B cell (primary cell): ENCODE measurements around the gene TBC1D4. TPM values are rescaled to one million over a fixed set of nuclear protein-coding genes. Genes with fewer than 3 reads are reported as not detected.

Source experiments
- ATAC-seq: fragments of 200-7000 bp; cut with Tn5 transposase; one replicate; pipeline ENCODE4 v1.10.0; 2021; ENCODE audit warnings: low read depth, mild to moderate bottlenecking, moderate number of reproducible peaks, moderate library complexity
- CTCF ChIA-PET: fragments of 350-600 bp; sonication (Branson Sonifier 250); formaldehyde crosslinking; loops from one replicate; lab custom pipeline; 2021; ENCODE audit warnings: antibody characterized with exemption, inconsistent platforms; lab: Charles Lee
- POLR2A ChIA-PET: fragments of 350-600 bp; sonication (Branson Sonifier 250); formaldehyde crosslinking; loops from one replicate; lab custom pipeline; 2021; ENCODE audit warnings: antibody characterized with exemption; lab: Charles Lee
- DNase-seq: peaks from one replicate; pipeline ENCODE4 v3.0.0; 2013
- H2AFZ ChIP-seq: 2 replicates; pipeline ENCODE4 v1.6.1; 2012; ENCODE audit warnings: mild to moderate bottlenecking, low read depth, low read length; ENCODE audit not compliant: insufficient read depth, poor library complexity, severe bottlenecking
- H3K27ac ChIP-seq, 2 donors: 1 replicate in 1 of 2; 2 replicates in 1 of 2; pipeline ENCODE4 v1.5.1; 2012 to 2013; ENCODE audit warnings: low read length in 2 of 2, mild to moderate bottlenecking in 2 of 2, moderate library complexity in 1 of 2
- H3K27me3 ChIP-seq, 4 experiments: fragments of 200-600 bp in 1 of 4; sonication (generic) in 1 of 4; replicated peaks in 1 of 4; 1 replicate in 2 of 4; 2 replicates in 2 of 4; pipeline versions ENCODE4 v1.6.1 to v1.7.0; 2013 to 2016; ENCODE audit warnings: low read length in 3 of 4, mild to moderate bottlenecking in 2 of 4, mixed read lengths in 1 of 4, moderate library complexity in 1 of 4; ENCODE audit not compliant: insufficient read depth in 4 of 4, control insufficient read depth in 3 of 4; ENCODE audit errors: control extremely low read depth in 1 of 4
- H3K36me3 ChIP-seq, 2 experiments: replicated peaks in 1 of 2; 1 replicate in 1 of 2; 2 replicates in 1 of 2; pipeline versions ENCODE4 v1.6.1 to v1.7.1; 2013; ENCODE audit warnings: low read length in 1 of 2; ENCODE audit not compliant: insufficient read depth in 2 of 2, control insufficient read depth in 1 of 2; ENCODE audit errors: control extremely low read depth in 1 of 2, extremely low read depth in 1 of 2
- H3K4me1 ChIP-seq, 2 donors: fragments of 200-600 bp in 1 of 2; sonication (generic) in 1 of 2; 1 replicate in 1 of 2; 2 replicates in 1 of 2; pipeline versions ENCODE4 v1.5.1 to v1.6.1; 2013 to 2017; ENCODE audit warnings: low read length in 2 of 2; ENCODE audit not compliant: control insufficient read depth in 2 of 2, insufficient read depth in 2 of 2
- H3K4me2 ChIP-seq: replicated peaks from 2 replicates; pipeline ENCODE3; 2012; ENCODE audit warnings: mild to moderate bottlenecking, low read depth, low read length; ENCODE audit not compliant: poor library complexity, severe bottlenecking
- H3K4me3 ChIP-seq, 5 experiments: fragments of 200-600 bp in 1 of 5; sonication (generic) in 1 of 5; 1 replicate in 3 of 5; 2 replicates in 2 of 5; pipeline versions ENCODE4 v1.5.1 to v1.7.0; 2011 to 2016; ENCODE audit warnings: low read length in 4 of 5, mild to moderate bottlenecking in 4 of 5, low read depth in 2 of 5, control low read depth in 1 of 5, moderate library complexity in 1 of 5; ENCODE audit not compliant: insufficient read depth in 1 of 5; ENCODE audit errors: control extremely low read depth in 1 of 5, extremely low read depth in 1 of 5
- H3K79me2 ChIP-seq: fragments of 200-600 bp; sonication (generic); one replicate; pipeline ENCODE4 v1.6.0; 2016; ENCODE audit warnings: low read length; ENCODE audit not compliant: control insufficient read depth, insufficient read depth
- H3K9ac ChIP-seq: fragments of 200-600 bp; sonication (generic); 2 replicates; pipeline ENCODE4 v1.6.1; 2017; ENCODE audit warnings: mild to moderate bottlenecking, low read length, moderate library complexity
- H3K9me3 ChIP-seq, 3 donors: one replicate each; pipeline versions ENCODE4 v1.6.1 to v1.7.1; 2013; ENCODE audit warnings: low read length in 2 of 3; ENCODE audit not compliant: control insufficient read depth in 2 of 3, insufficient read depth in 1 of 3; ENCODE audit errors: control extremely low read depth in 1 of 3
- H4K20me1 ChIP-seq: 2 replicates; pipeline ENCODE4 v1.6.0; 2012; ENCODE audit warnings: mild to moderate bottlenecking, low read length; ENCODE audit not compliant: insufficient read depth, control insufficient read depth, poor library complexity, severe bottlenecking
- H3K27ac Mint-ChIP-seq: one replicate; pipeline ENCODE4 v1.8.0; 2021; ENCODE audit warnings: mixed read lengths
- H3K27me3 Mint-ChIP-seq: one replicate; pipeline ENCODE4 v1.8.0; 2021; ENCODE audit warnings: mixed read lengths
- H3K4me1 Mint-ChIP-seq: one replicate; pipeline ENCODE4 v1.8.0; 2021; ENCODE audit warnings: mixed read lengths
- H3K4me3 Mint-ChIP-seq: one replicate; pipeline ENCODE4 v1.8.0; 2021; ENCODE audit warnings: mixed read lengths
- H3K9me3 Mint-ChIP-seq: one replicate; pipeline ENCODE4 v1.8.0; 2022; ENCODE audit warnings: mixed read lengths; ENCODE audit not compliant: insufficient read depth
- CTCF ChIP-seq: fragments of 200-600 bp; IDR thresholded peaks from one replicate; pipeline ENCODE4 v1.8.0; 2022; ENCODE audit warnings: antibody characterized with exemption, mild to moderate bottlenecking
- EZH2 ChIP-seq: IDR thresholded peaks from 2 replicates; pipeline ENCODE4 v1.6.1; 2012; ENCODE audit warnings: borderline replicate concordance, low read depth, mild to moderate bottlenecking, moderate library complexity, low read length; ENCODE audit not compliant: insufficient read depth, poor library complexity, severe bottlenecking
- WGBS: methylation state at CpG from one replicate; pipeline ENCODE4 v1.1.5; 2013; ENCODE audit warnings: missing lambda C conversion rate; ENCODE audit not compliant: insufficient coverage; 5-methylcytosine and 5-hydroxymethylcytosine counted together
- intact Hi-C: fragments of 100-400 bp; cut with micrococcal nuclease; formaldehyde crosslinking; loops from one replicate; pipeline ENCODE4 v1.10.0; 2022
- polyA plus RNA-seq: library from polyadenylated mRNA; depleted of rRNA; stranded (reverse); fragments of >200 nt; gene quantifications from 2 replicates; pipeline ENCODE4 v1.2.3, GENCODE V29; 2012
- total RNA-seq, 2 donors: library from RNA; stranded (reverse); fragments of 120-200 nt in 1 of 2; gene quantifications; 1 replicate in 1 of 2; 2 replicates in 1 of 2; pipeline versions ENCODE4 v1.2.3 to v1.2.4, GENCODE V29; 2013 to 2022

The TBC1D4 gene
- total and polyA plus RNA-seq, 2 donors (not counting 1 experiment from before 2014, with no cell fraction given) = 1.6 to 3.5 TPM

GRCh38 chr13:75334634-75335447 lies 147.1 kb downstream of the TBC1D4 start:
- Histone ChIP-seq H3K79me2 (no peaks in the 10 kb centered on the region), H3K27ac (no peak overlapping the region), H3K4me2 (no peak overlapping the region), H4K20me1 (no peaks in the 10 kb centered on the region), H2AFZ (no peak overlapping the region), H3K4me3 (no peak overlapping the region), H3K9ac (no peak overlapping the region), H3K27me3 (no peaks in the 10 kb centered on the region), H3K9me3 (no peaks in the 10 kb centered on the region), H3K36me3 (no peaks in the 10 kb centered on the region), H3K4me1 (no peaks in the 10 kb centered on the region)
- DNase-seq (no peak), ATAC-seq (no peak)
- 67% methylated on average over 3 of the region's 10 CpGs for WGBS
- H3K27me3 Mint-ChIP-seq = no peaks in the 10 kb centered on the region
- H3K9me3 Mint-ChIP-seq = no peaks in the 10 kb centered on the region
- TF ChIP-seq EZH2 (no peak), CTCF (no peak)
- CTCF ChIA-PET = no interaction called here
- no peak overlapping the region for H3K4me3 Mint-ChIP-seq
- no peak overlapping the region for H3K27ac Mint-ChIP-seq
- intact Hi-C loops = no loop called here
- no peaks in the 10 kb centered on the region for H3K4me1 Mint-ChIP-seq
- POLR2A ChIA-PET = no interaction called here

- H3K4me3 ChIP-seq = no peak overlapping the region
- no peaks in the 10 kb centered on the region for H3K27me3 Mint-ChIP-seq
- ChIA-PET POLR2A (no interaction called here), CTCF (no interaction called here)
- no peaks in the 10 kb centered on the region for H3K27me3 ChIP-seq
- H3K9me3 ChIP-seq = no peaks in the 10 kb centered on the region
- no peaks in the 10 kb centered on the region for H3K9me3 Mint-ChIP-seq
- no peak overlapping the region for H3K4me2 ChIP-seq
- H3K9ac ChIP-seq = no peak overlapping the region
- no peak for DNase-seq
- H3K27ac ChIP-seq = no peak overlapping the region
- intact Hi-C loops = no loop called here
- no peaks in the 10 kb centered on the region for H4K20me1 ChIP-seq
- H3K36me3 ChIP-seq = no peaks in the 10 kb centered on the region
- H2AFZ ChIP-seq = no peak overlapping the region
- no peaks in the 10 kb centered on the region for H3K79me2 ChIP-seq
- no peak for ATAC-seq
- no peak overlapping the region for H3K27ac Mint-ChIP-seq
- H3K4me3 Mint-ChIP-seq = no peak overlapping the region
- no peaks in the 10 kb centered on the region for H3K4me1 ChIP-seq
- WGBS = no CpG with 5 or more reads among the region's 1 CpG
- TF ChIP-seq CTCF = no peak
- no peak for TF ChIP-seq EZH2
- no peaks in the 10 kb centered on the region for H3K4me1 Mint-ChIP-seq
Observed at GRCh38 chr13:75333103-75333502, 148.9 kb downstream of the TBC1D4 start.
